ENCODE data around the gene NAA60. TPM values are rescaled to one million over a fixed set of nuclear protein-coding genes. Genes with fewer than 3 reads are reported as not detected.

NAA60 gene
- total RNA-seq, 1 donor from 2014 or later, result 10.1 TPM

Other genes starting within 250 kb of the NAA60 start
- 7.0 and 10.1 TPM in 2 replicates for gene ZNF200, start 208.5 kb upstream of the NAA60 start, total RNA-seq
- gene MEFV, start 187.0 kb upstream of the NAA60 start, total RNA-seq, result not detected in 2 replicates
- gene ZNF263, start 160.2 kb upstream of the NAA60 start, total RNA-seq, result 28.5 and 43.5 TPM in 2 replicates
- 1.7 and 3.2 TPM in 2 replicates for gene TIGD7, start 138.2 kb upstream of the NAA60 start, total RNA-seq
- 9.6 and 13.3 TPM in 2 replicates for gene ZNF75A, start 138.2 kb upstream of the NAA60 start, total RNA-seq
- under 0.01 TPM in 1 of 2 replicates, not detected in the other for gene OR2C1, start 87.8 kb upstream of the NAA60 start, total RNA-seq
- 7.6 and 8.9 TPM in 2 replicates for gene ZSCAN32, start 42.7 kb upstream of the NAA60 start, total RNA-seq
- 4.8 and 5.2 TPM in 2 replicates for gene ZNF174, start 42.5 kb upstream of the NAA60 start, total RNA-seq
- 1.5 and 2.2 TPM in 2 replicates for gene ZNF597, start 176 bp upstream of the NAA60 start, total RNA-seq
- not detected in 2 replicates for gene C16orf90, start 51.8 kb downstream of the NAA60 start, total RNA-seq
- gene CLUAP1, start 57.3 kb downstream of the NAA60 start, total RNA-seq, result 5.2 and 5.4 TPM in 2 replicates
- 2.6 and 2.8 TPM in 2 replicates for gene NLRC3, start 133.7 kb downstream of the NAA60 start, total RNA-seq
- gene SLX4, start 167.9 kb downstream of the NAA60 start, total RNA-seq, result 1.5 and 1.8 TPM in 2 replicates
- gene DNASE1, start 211.0 kb downstream of the NAA60 start, total RNA-seq, result 7.2 and 15.7 TPM in 2 replicates

Measured in lung microvascular endothelial cell (primary cell).